Measurements from ENCODE around the gene IFI44L.

The IFI44L gene

DNA sequence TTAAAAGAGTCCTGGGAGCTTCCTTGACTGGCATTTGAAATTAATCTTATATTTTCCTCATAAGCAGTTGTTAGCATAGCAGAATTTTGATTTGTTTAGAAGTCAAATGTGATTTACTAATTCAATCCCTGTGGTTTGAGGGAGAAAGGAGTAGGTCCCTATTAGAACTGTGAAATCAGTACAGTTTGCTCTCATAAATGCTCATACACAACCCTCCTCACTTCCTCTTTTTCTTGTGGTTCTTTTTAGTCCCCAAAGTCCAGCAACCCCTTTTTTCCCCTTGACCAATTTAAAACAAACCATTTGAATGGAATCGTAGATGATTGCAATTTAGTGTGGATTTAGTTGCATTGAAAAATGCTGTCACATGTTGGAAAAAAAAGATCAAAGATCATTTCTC lies 20.2 kb downstream of the IFI44L start:
- no peak overlapping the region for H3K27ac ChIP-seq (ENCODE audit: low read depth, low read length)
- H3K36me3 ChIP-seq (ENCODE audit: control insufficient read depth, insufficient read depth, low read length) = no peaks in the 10 kb centered on the region
- H3K4me1 ChIP-seq (ENCODE audit: control insufficient read depth, insufficient read depth, low read length) = no peaks in the 10 kb centered on the region
- H3K9me3 ChIP-seq (ENCODE audit: control insufficient read depth, insufficient read depth, low read length) = no peaks in the 10 kb centered on the region
- no peak overlapping the region for H3K9ac ChIP-seq (ENCODE audit: low read depth, low read length)
- no peaks in the 10 kb centered on the region for H3K27me3 ChIP-seq (ENCODE audit: control insufficient read depth, insufficient read depth, low read length)
- no peak overlapping the region for H3K4me3 ChIP-seq (ENCODE audit: low read depth, low read length)

DNA sequence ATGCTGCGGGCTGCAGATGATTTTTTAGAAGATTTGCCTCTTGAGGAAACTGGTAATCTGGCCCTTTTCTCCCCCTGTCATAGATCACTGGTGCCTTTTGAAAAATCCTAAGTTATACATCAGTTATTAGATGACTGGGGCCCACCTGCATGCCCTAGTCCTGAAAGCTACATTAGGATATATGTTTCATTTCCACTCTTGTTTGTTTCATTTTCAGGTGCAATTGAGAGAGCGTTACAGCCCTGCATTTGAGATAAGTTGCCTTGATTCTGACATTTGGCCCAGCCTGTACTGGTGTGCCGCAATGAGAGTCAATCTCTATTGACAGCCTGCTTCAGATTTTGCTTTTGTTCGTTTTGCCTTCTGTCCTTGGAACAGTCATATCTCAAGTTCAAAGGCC lies 21.3 kb downstream of the IFI44L start:
- no peaks in the 10 kb centered on the region for H3K36me3 ChIP-seq (ENCODE audit: control insufficient read depth, insufficient read depth, low read length)
- H3K4me1 ChIP-seq (ENCODE audit: control insufficient read depth, insufficient read depth, low read length) = no peaks in the 10 kb centered on the region
- H3K27me3 ChIP-seq (ENCODE audit: control insufficient read depth, insufficient read depth, low read length) = no peaks in the 10 kb centered on the region
- H3K9ac ChIP-seq (ENCODE audit: low read depth, low read length) = no peak overlapping the region
- no peak overlapping the region for H3K27ac ChIP-seq (ENCODE audit: low read depth, low read length)
- H3K4me3 ChIP-seq (ENCODE audit: low read depth, low read length) = no peak overlapping the region
- no peaks in the 10 kb centered on the region for H3K9me3 ChIP-seq (ENCODE audit: control insufficient read depth, insufficient read depth, low read length)

GRCh38 chr1:78645723-78646122 lies 25.5 kb downstream of the IFI44L start:
- Histone ChIP-seq H3K27ac (ENCODE audit: low read depth, low read length) (no peak overlapping the region), H3K27me3 (ENCODE audit: control insufficient read depth, insufficient read depth, low read length) (no peaks in the 10 kb centered on the region), H3K9me3 (ENCODE audit: control insufficient read depth, insufficient read depth, low read length) (peaks cover 8% of the 10 kb centered on the region; the same call in 1 of the 2 replicates), H3K36me3 (ENCODE audit: control insufficient read depth, insufficient read depth, low read length) (no peaks in the 10 kb centered on the region), H3K9ac (ENCODE audit: low read depth, low read length) (no peak overlapping the region), H3K4me1 (ENCODE audit: control insufficient read depth, insufficient read depth, low read length) (no peaks in the 10 kb centered on the region), H3K4me3 (ENCODE audit: low read depth, low read length) (no peak overlapping the region)

DNA sequence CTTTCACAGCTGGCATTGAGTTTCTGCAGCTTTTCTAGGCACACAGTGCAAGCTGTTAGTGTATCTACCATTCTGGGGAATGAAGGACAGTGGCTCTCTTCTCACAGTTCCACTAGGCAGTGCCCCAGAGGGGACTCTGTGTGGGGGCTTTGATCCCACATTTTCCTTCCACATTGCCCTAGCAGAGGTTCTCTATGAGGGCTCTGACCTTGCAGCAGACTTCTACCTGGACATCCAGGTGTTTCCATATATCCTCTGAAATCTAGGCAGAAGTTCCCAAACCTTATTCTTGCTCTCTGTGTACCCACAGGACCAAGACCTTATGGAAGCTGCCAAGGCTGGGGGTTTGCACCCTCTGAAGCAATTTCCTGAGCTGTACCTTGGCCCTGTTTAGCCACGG lies 27.0 kb downstream of the IFI44L start:
- Histone ChIP-seq H3K27ac (ENCODE audit: low read depth, low read length) (no peak overlapping the region), H3K36me3 (ENCODE audit: control insufficient read depth, insufficient read depth, low read length) (no peaks in the 10 kb centered on the region)

GRCh38 chr1:78649628-78650027 lies 29.4 kb downstream of the IFI44L start, which contains the start of gene IFI44:
TSS of gene IFI44 (plus strand) at chr1:78649831. CDS start at chr1:78650196, 365 bp downstream.
- Histone ChIP-seq H3K36me3 (ENCODE audit: control insufficient read depth, insufficient read depth, low read length) (no peaks in the 10 kb centered on the region), H3K4me1 (ENCODE audit: control insufficient read depth, insufficient read depth, low read length) (no peaks in the 10 kb centered on the region), H3K9ac (ENCODE audit: low read depth, low read length) (no peak within 1 kb of the TSS), H3K9me3 (ENCODE audit: control insufficient read depth, insufficient read depth, low read length) (peaks cover 8% of the 10 kb centered on the region; the same call in 1 of the 2 replicates), H3K27me3 (ENCODE audit: control insufficient read depth, insufficient read depth, low read length) (no peaks in the 10 kb centered on the region), H3K27ac (ENCODE audit: low read depth, low read length) (no peak within 1 kb of the TSS), H3K4me3 (ENCODE audit: low read depth, low read length) (no peak within 1 kb of the TSS)

More for the DNA sequence above, 27.0 kb downstream of the IFI44L start:
- no peaks in the 10 kb centered on the region for H3K4me1 ChIP-seq (ENCODE audit: control insufficient read depth, insufficient read depth, low read length)
- no peak overlapping the region for H3K4me3 ChIP-seq (ENCODE audit: low read depth, low read length)
- H3K9me3 ChIP-seq (ENCODE audit: control insufficient read depth, insufficient read depth, low read length) = peaks cover 8% of the 10 kb centered on the region; the same call in 1 of the 2 replicates
- no peaks in the 10 kb centered on the region for H3K27me3 ChIP-seq (ENCODE audit: control insufficient read depth, insufficient read depth, low read length)
- no peak overlapping the region for H3K9ac ChIP-seq (ENCODE audit: low read depth, low read length)

- no peaks in the 10 kb centered on the region for H3K36me3 ChIP-seq (ENCODE audit: control insufficient read depth, insufficient read depth, low read length)
- H3K27me3 ChIP-seq (ENCODE audit: control insufficient read depth, insufficient read depth, low read length) = peaks cover 2% of the 10 kb centered on the region; the same call in 1 of the 2 replicates
- no peak overlapping the region for H3K27ac ChIP-seq (ENCODE audit: low read depth, low read length)
- no peak overlapping the region for H3K9ac ChIP-seq (ENCODE audit: low read depth, low read length)
- no peaks in the 10 kb centered on the region for H3K4me1 ChIP-seq (ENCODE audit: control insufficient read depth, insufficient read depth, low read length)
- no peak overlapping the region for H3K4me3 ChIP-seq (ENCODE audit: low read depth, low read length)
- H3K9me3 ChIP-seq (ENCODE audit: control insufficient read depth, insufficient read depth, low read length) = peaks cover 8% of the 10 kb centered on the region; the same call in 1 of the 2 replicates
Measured at GRCh38 chr1:78650114-78650660, 29.9 kb downstream of the IFI44L start.

DNA sequence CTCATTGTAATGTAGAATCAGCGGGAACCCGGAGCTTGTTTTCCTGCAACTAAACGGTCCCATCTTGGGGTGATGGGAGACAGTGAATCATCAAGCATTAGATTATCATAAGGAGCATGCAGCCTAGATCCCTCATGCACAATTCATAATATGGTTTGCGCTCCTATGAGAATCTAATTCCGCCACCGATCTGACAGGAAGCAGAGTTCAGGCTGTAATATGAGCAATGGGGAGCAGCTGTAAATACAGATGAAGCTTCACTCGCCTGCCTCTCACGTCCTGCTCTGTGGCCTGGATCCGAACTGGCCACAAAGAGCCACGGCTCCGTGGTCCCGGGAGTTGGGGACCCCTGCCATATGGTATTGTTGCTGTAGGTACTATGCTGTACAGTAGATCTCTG lies 31.0 kb downstream of the IFI44L start:
- no peak overlapping the region for H3K9ac ChIP-seq (ENCODE audit: low read depth, low read length)
- H3K36me3 ChIP-seq (ENCODE audit: control insufficient read depth, insufficient read depth, low read length) = no peaks in the 10 kb centered on the region
- H3K4me3 ChIP-seq (ENCODE audit: low read depth, low read length) = no peak overlapping the region
- H3K9me3 ChIP-seq (ENCODE audit: control insufficient read depth, insufficient read depth, low read length) = peaks cover 8% of the 10 kb centered on the region; the same call in 1 of the 2 replicates
- H3K4me1 ChIP-seq (ENCODE audit: control insufficient read depth, insufficient read depth, low read length) = no peaks in the 10 kb centered on the region
- peaks cover 9% of the 10 kb centered on the region for H3K27me3 ChIP-seq (ENCODE audit: control insufficient read depth, insufficient read depth, low read length)
- no peak overlapping the region for H3K27ac ChIP-seq (ENCODE audit: low read depth, low read length)

DNA sequence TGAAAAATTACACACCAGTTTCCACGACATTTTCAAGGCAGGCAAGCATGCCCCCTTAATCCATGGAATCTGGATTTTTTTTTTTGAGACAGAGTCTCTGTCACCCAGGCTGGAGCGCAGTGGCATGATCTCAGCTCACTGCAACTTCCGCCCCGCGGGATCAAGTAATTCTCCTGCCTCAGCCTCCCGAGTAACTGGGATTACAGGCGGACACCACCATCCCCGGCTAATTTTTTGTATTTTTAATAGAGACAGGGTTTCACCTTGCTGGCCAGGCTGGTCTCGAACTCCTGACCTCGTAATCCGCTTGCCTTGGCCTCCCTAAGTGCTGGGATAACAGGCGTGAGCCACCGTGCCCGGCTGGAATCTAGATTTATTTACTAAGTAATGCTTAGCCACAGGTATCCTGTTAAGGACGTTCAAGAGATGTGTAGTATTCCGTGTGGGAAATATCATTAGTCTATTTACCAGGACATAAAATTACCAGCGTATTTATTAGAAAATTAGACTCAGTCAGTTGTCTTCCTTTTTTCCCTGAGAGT lies 31.8 kb downstream of the IFI44L start:
- no peaks in the 10 kb centered on the region for H3K36me3 ChIP-seq (ENCODE audit: control insufficient read depth, insufficient read depth, low read length)
- peaks cover 17% of the 10 kb centered on the region for H3K27me3 ChIP-seq (ENCODE audit: control insufficient read depth, insufficient read depth, low read length)
- no peak overlapping the region for H3K4me3 ChIP-seq (ENCODE audit: low read depth, low read length)
- peaks cover 6% of the 10 kb centered on the region; the same call in 1 of the 2 replicates for H3K9me3 ChIP-seq (ENCODE audit: control insufficient read depth, insufficient read depth, low read length)
- H3K4me1 ChIP-seq (ENCODE audit: control insufficient read depth, insufficient read depth, low read length) = no peaks in the 10 kb centered on the region
- no peak overlapping the region for H3K9ac ChIP-seq (ENCODE audit: low read depth, low read length)
- no peak overlapping the region for H3K27ac ChIP-seq (ENCODE audit: low read depth, low read length)

- H3K4me1 ChIP-seq (ENCODE audit: control insufficient read depth, insufficient read depth, low read length) = no peaks in the 10 kb centered on the region
- no peak overlapping the region for H3K4me3 ChIP-seq (ENCODE audit: low read depth, low read length)
- H3K36me3 ChIP-seq (ENCODE audit: control insufficient read depth, insufficient read depth, low read length) = no peaks in the 10 kb centered on the region
- H3K27ac ChIP-seq (ENCODE audit: low read depth, low read length) = no peak overlapping the region
- H3K9me3 ChIP-seq (ENCODE audit: control insufficient read depth, insufficient read depth, low read length) = no peaks in the 10 kb centered on the region
- H3K9ac ChIP-seq (ENCODE audit: low read depth, low read length) = no peak overlapping the region
- H3K27me3 ChIP-seq (ENCODE audit: control insufficient read depth, insufficient read depth, low read length) = peaks cover 25% of the 10 kb centered on the region
Measured at GRCh38 chr1:78658901-78659300, 38.7 kb downstream of the IFI44L start.

DNA sequence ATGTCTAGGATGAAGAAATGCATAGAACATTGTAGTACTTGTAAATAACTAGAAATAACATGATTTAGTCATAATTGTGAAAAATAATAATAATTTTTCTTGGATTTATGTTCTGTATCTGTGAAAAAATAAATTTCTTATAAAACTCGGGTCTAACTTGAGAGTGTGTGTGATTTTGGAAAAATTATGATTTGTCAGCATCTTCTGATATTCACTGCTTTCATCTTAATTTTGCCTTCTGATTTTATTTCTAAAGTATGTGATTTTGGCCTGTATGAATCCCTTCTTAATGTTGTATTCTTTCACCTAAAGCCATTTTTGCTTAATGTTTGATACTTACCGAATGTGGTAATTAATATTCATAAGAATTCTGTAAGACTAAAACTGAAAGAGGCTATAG lies 43.7 kb downstream of the IFI44L start:
- Histone ChIP-seq H3K4me3 (ENCODE audit: low read depth, low read length) (no peak overlapping the region), H3K9ac (ENCODE audit: low read depth, low read length) (no peak overlapping the region), H3K27ac (ENCODE audit: low read depth, low read length) (no peak overlapping the region), H3K27me3 (ENCODE audit: control insufficient read depth, insufficient read depth, low read length) (no peaks in the 10 kb centered on the region), H3K36me3 (ENCODE audit: control insufficient read depth, insufficient read depth, low read length) (no peaks in the 10 kb centered on the region), H3K4me1 (ENCODE audit: control insufficient read depth, insufficient read depth, low read length) (no peaks in the 10 kb centered on the region), H3K9me3 (ENCODE audit: control insufficient read depth, insufficient read depth, low read length) (no peaks in the 10 kb centered on the region)

DNA sequence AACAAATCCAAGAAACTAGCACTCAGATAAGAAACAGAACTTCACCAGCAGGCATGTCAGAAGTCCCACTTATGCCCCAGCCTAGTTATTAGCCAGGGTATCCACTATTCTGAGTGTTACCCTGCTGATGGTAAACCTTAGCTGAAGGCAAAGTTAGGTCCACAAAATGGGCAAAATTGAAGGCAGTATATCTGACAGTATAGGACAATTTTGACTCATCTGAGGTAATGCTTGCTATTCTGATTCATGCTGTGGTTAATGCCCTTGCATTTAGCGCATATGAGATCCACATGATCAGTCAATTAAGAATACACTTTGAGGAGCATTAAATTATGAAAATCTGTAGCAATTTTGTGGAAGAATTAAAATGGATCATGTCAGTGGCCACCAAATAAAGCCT lies 44.5 kb downstream of the IFI44L start:
- H3K4me1 ChIP-seq (ENCODE audit: control insufficient read depth, insufficient read depth, low read length) = no peaks in the 10 kb centered on the region
- H3K9ac ChIP-seq (ENCODE audit: low read depth, low read length) = no peak overlapping the region
- no peaks in the 10 kb centered on the region for H3K9me3 ChIP-seq (ENCODE audit: control insufficient read depth, insufficient read depth, low read length)
- no peak overlapping the region for H3K4me3 ChIP-seq (ENCODE audit: low read depth, low read length)
- H3K27ac ChIP-seq (ENCODE audit: low read depth, low read length) = no peak overlapping the region
- no peaks in the 10 kb centered on the region for H3K36me3 ChIP-seq (ENCODE audit: control insufficient read depth, insufficient read depth, low read length)
- no peaks in the 10 kb centered on the region for H3K27me3 ChIP-seq (ENCODE audit: control insufficient read depth, insufficient read depth, low read length)

Measured in HUES48 (cell line).